GM18951 (cell line): ENCODE data around the gene PIEZO1.

ENCODE experiments used
- POLR2A ChIP-seq: IDR thresholded peaks from 4 replicates; pipeline ENCODE4 v1.6.1; 2011; ENCODE audit warnings: mild to moderate bottlenecking; ENCODE audit not compliant: insufficient read length, insufficient read depth; ENCODE audit errors: extremely low read depth
- in situ Hi-C: fragments of 300-500 bp; cut with MboI; formaldehyde crosslinking; loops from one replicate; pipeline ENCODE4 v1.12.0; 2022; ENCODE audit warnings: low sequenced_read_pairs, mixed read lengths, inconsistent platforms; ENCODE audit not compliant: unreplicated experiment

Gene PIEZO1

GRCh38 chr16:88706229-88706964, 78.6 kb downstream of the PIEZO1 start, which contains the start of the genes CTU2 and RNF166:
Gene CTU2 (plus strand): TSS chr16:88706503. CDS start chr16:88706531, 28 bp downstream.
Gene RNF166 (minus strand): TSS chr16:88706408. CDS start chr16:88706325, 83 bp downstream.
- TF ChIP-seq POLR2A, result peak; percentile 81
- in situ Hi-C loops, result no loop called here

- in situ Hi-C loops, result no loop called here
- no peak for TF ChIP-seq POLR2A
Measured at GRCh38 chr16:88705801-88706228, 79.2 kb downstream of the PIEZO1 start.

- in situ Hi-C loops, result no loop called here
Measured at GRCh38 chr16:88705076-88705684, 79.8 kb downstream of the PIEZO1 start.

GRCh38 chr16:88703486-88704309, 81.3 kb downstream of the PIEZO1 start:
- TF ChIP-seq POLR2A, result peak; percentile 52
- in situ Hi-C loops, result no loop called here

More at GRCh38 chr16:88705076-88705684, 79.8 kb downstream of the PIEZO1 start:
- no peak for TF ChIP-seq POLR2A

GRCh38 chr16:88702371-88703210, 82.4 kb downstream of the PIEZO1 start:
- in situ Hi-C loops, result no loop called here
- no peak for TF ChIP-seq POLR2A

GRCh38 chr16:88701581-88702370, 83.2 kb downstream of the PIEZO1 start:
- no peak for TF ChIP-seq POLR2A
- in situ Hi-C loops, result no loop called here

GRCh38 chr16:88700636-88701482, 84.2 kb downstream of the PIEZO1 start:
- peak; percentile 56 for TF ChIP-seq POLR2A

GRCh38 chr16:88700322-88700635, 84.7 kb downstream of the PIEZO1 start:
- no peak for TF ChIP-seq POLR2A
- in situ Hi-C loops, result no loop called here

More at GRCh38 chr16:88700636-88701482, 84.2 kb downstream of the PIEZO1 start:
- in situ Hi-C loops, result no loop called here

- in situ Hi-C loops, result no loop called here
- TF ChIP-seq POLR2A, result no peak
Measured at GRCh38 chr16:88699180-88699579, 85.8 kb downstream of the PIEZO1 start.

GRCh38 chr16:88698646-88699045, 86.4 kb downstream of the PIEZO1 start:
- in situ Hi-C loops, result no loop called here

More at GRCh38 chr16:88698646-88699045, 86.4 kb downstream of the PIEZO1 start:
- peak; percentile 9 for TF ChIP-seq POLR2A
